Smooth muscle cell (in vitro differentiated cells): Measurements from ENCODE around the gene ZFPM1. TPM values are rescaled to one million over a fixed set of nuclear protein-coding genes. Genes with fewer than 3 reads are reported as not detected.

Experiments used
- DNase-seq: peaks from one replicate; lab custom pipeline; 2025; ENCODE audit not compliant: unreplicated experiment; lab: John Stamatoyannopoulos, UW
- H2AFZ ChIP-seq: fragments of 200-600 bp; sonication (generic); 2 replicates; pipeline ENCODE4 v1.6.0; 2016; ENCODE audit warnings: antibody characterized with exemption, low read depth, mild to moderate bottlenecking
- H3F3A ChIP-seq: fragments of 200-600 bp; sonication (generic); 2 replicates; pipeline ENCODE4 v1.6.0; 2017; ENCODE audit warnings: antibody characterized with exemption, low read depth
- H3K27ac ChIP-seq: fragments of 200-600 bp; sonication (generic); 2 replicates; pipeline ENCODE4 v1.5.1; 2016; ENCODE audit warnings: low read depth, mild to moderate bottlenecking
- H3K27me3 ChIP-seq: fragments of 200-600 bp; sonication (generic); 2 replicates; pipeline ENCODE4 v1.6.1; 2016; ENCODE audit warnings: low read depth, mild to moderate bottlenecking
- H3K36me3 ChIP-seq: fragments of 200-600 bp; sonication (generic); 2 replicates; pipeline ENCODE4 v1.5.1; 2016; ENCODE audit warnings: low read depth
- H3K4me1 ChIP-seq: fragments of 200-600 bp; sonication (generic); 2 replicates; pipeline ENCODE4 v1.5.1; 2016; ENCODE audit warnings: low read depth
- H3K4me2 ChIP-seq: fragments of 200-600 bp; sonication (generic); 2 replicates; pipeline ENCODE4 v1.6.0; 2016; ENCODE audit warnings: mild to moderate bottlenecking
- H3K4me3 ChIP-seq: fragments of 200-600 bp; sonication (generic); 2 replicates; pipeline ENCODE4 v1.5.1; 2016; ENCODE audit warnings: mild to moderate bottlenecking
- H3K79me2 ChIP-seq: fragments of 200-600 bp; sonication (generic); 2 replicates; pipeline ENCODE4 v1.6.0; 2016; ENCODE audit warnings: low read depth, mild to moderate bottlenecking
- H3K9ac ChIP-seq: fragments of 200-600 bp; sonication (generic); 2 replicates; pipeline ENCODE4 v1.6.0; 2016; ENCODE audit warnings: low read depth
- H3K9me3 ChIP-seq: fragments of 200-600 bp; sonication (generic); replicated peaks from 2 replicates; pipeline ENCODE4 v1.5.1; 2016; ENCODE audit warnings: low read depth
- H4K20me1 ChIP-seq: fragments of 200-600 bp; sonication (generic); 2 replicates; pipeline ENCODE4 v1.6.0; 2016; ENCODE audit warnings: low read depth
- WGBS: methylation state at CpG from one replicate; pipeline ENCODE4 v1.1.7; 2016; ENCODE audit warnings: low lambda C conversion rate; 5-methylcytosine and 5-hydroxymethylcytosine counted together
- polyA plus RNA-seq: library from polyadenylated mRNA; unstranded; fragments of >200 nt; fragmentation: Nextera tagmentation; extraction: Ambion mirVana; gene quantifications from 2 replicates; pipeline ENCODE4 v1.2.1, GENCODE V29; 2016
- total RNA-seq: library from RNA; depleted of rRNA; stranded (reverse); fragments of >200 nt; gene quantifications from 2 replicates; pipeline ENCODE4 v1.2.3, GENCODE V29; 2014
- TF ChIP-seq, protein P1 (sequence below): fragments of 200-600 bp; sonication (generic); IDR thresholded peaks from 2 replicates; pipeline ENCODE4 v1.5.1; 2017; ENCODE audit warnings: borderline replicate concordance, mild to moderate bottlenecking, antibody characterized with exemption; ENCODE audit not compliant: insufficient read depth, poor library complexity, severe bottlenecking

Gene ZFPM1
- total and polyA plus RNA-seq, 2 experiments from 2014 or later = 0.99 to 4.9 TPM

DNA sequence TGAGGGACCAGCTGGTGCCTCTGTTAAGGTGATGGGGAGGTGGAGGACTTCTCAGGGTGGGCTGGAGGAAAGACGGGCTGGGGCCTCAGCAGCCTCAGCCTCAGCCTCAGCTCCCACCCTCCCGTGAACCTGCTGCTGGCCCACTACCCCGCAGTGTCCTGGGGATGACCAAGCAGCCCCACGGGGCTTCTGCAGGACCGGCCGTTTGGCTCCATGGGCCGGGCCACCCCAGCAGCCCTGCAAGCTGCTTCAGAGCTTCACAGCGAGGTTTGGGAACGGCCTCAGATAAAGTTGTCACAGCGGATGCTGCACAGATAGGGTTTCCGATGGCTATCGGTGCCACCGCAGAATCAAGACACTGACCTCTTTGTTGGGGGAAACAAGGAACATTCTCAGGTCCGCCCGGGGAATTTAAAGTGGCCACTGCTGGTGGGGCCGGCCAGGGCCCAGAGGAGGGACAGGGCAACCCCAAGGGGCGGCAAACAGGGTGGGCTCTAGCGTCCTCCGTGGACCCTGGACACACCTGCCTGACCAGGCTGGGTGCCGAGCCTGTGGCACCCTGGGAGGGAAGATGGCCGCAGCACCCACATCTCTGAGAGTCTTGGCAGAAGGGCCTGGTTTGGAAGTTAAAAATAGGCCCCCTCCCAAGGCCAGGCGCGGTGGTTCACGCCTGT lies 69.3 kb downstream of the ZFPM1 start:
- DNase-seq = no peak
- Histone ChIP-seq H4K20me1 (peaks cover 15% of the 10 kb centered on the region), H3K4me3 (no peak overlapping the region), H3K27ac (no peak overlapping the region), H3K4me2 (no peak overlapping the region), H3K4me1 (no peaks in the 10 kb centered on the region), H3K9ac (no peak overlapping the region), H3F3A (no peaks in the 10 kb centered on the region), H3K27me3 (no peaks in the 10 kb centered on the region), H3K36me3 (no peaks in the 10 kb centered on the region), H3K9me3 (no peaks in the 10 kb centered on the region), H3K79me2 (no peaks in the 10 kb centered on the region), H2AFZ (no peak overlapping the region)
- TF ChIP-seq, protein P1, sequence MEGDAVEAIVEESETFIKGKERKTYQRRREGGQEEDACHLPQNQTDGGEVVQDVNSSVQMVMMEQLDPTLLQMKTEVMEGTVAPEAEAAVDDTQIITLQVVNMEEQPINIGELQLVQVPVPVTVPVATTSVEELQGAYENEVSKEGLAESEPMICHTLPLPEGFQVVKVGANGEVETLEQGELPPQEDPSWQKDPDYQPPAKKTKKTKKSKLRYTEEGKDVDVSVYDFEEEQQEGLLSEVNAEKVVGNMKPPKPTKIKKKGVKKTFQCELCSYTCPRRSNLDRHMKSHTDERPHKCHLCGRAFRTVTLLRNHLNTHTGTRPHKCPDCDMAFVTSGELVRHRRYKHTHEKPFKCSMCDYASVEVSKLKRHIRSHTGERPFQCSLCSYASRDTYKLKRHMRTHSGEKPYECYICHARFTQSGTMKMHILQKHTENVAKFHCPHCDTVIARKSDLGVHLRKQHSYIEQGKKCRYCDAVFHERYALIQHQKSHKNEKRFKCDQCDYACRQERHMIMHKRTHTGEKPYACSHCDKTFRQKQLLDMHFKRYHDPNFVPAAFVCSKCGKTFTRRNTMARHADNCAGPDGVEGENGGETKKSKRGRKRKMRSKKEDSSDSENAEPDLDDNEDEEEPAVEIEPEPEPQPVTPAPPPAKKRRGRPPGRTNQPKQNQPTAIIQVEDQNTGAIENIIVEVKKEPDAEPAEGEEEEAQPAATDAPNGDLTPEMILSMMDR = no peak
- WGBS = 89% methylated on average over 23 of the region's 24 CpGs

- H3K9me3 ChIP-seq = no peaks in the 10 kb centered on the region
- no peak overlapping the region for H3K9ac ChIP-seq
- H4K20me1 ChIP-seq = peaks cover 20% of the 10 kb centered on the region
- no peaks in the 10 kb centered on the region for H3K79me2 ChIP-seq
- H3F3A ChIP-seq = no peaks in the 10 kb centered on the region
- H3K27ac ChIP-seq = no peak overlapping the region
- no peaks in the 10 kb centered on the region for H3K27me3 ChIP-seq
- no peak overlapping the region for H3K4me2 ChIP-seq
- no peak overlapping the region for H2AFZ ChIP-seq
- H3K36me3 ChIP-seq = no peaks in the 10 kb centered on the region
- DNase-seq = no peak
- H3K4me3 ChIP-seq = no peak overlapping the region
- WGBS = 96% methylated on average over 37 of the region's 47 CpGs
- TF ChIP-seq, protein P1 = no peak
- H3K4me1 ChIP-seq = no peaks in the 10 kb centered on the region
Observed at GRCh38 chr16:88523309-88524161, 70.5 kb downstream of the ZFPM1 start.

- no peaks in the 10 kb centered on the region for H3K27me3 ChIP-seq
- no peak for DNase-seq
- H3K4me3 ChIP-seq = no peak overlapping the region
- H2AFZ ChIP-seq = no peak overlapping the region
- H3K36me3 ChIP-seq = no peaks in the 10 kb centered on the region
- TF ChIP-seq, protein P1 = no peak
- no peak overlapping the region for H3K4me2 ChIP-seq
- H4K20me1 ChIP-seq = peaks cover 23% of the 10 kb centered on the region
- H3K4me1 ChIP-seq = no peaks in the 10 kb centered on the region
- H3K27ac ChIP-seq = no peak overlapping the region
- no peaks in the 10 kb centered on the region for H3K79me2 ChIP-seq
- H3K9ac ChIP-seq = no peak overlapping the region
- H3F3A ChIP-seq = no peaks in the 10 kb centered on the region
- no peaks in the 10 kb centered on the region for H3K9me3 ChIP-seq
- WGBS = 89% methylated on average over 16 of the region's 18 CpGs
Observed at GRCh38 chr16:88524274-88524972, 71.3 kb downstream of the ZFPM1 start.
